GM18519 (cell line): ENCODE data around the gene TBX10.
"Not testable (repeated sequence)": the region's sequence is repeated elsewhere in the genome, so short reads cannot be mapped to it uniquely, and the experiment has no call there.

Experiments used
- ATAC-seq: cut with Tn5 transposase; IDR thresholded peaks from one replicate; pipeline ENCODE4 v1.9.1; 2021; ENCODE audit warnings: mild to moderate bottlenecking, moderate library complexity; ENCODE audit not compliant: unreplicated experiment, low FRiP score

Gene TBX10

GRCh38 chr11:67632982-67633755 is 6.4 kb downstream of the TBX10 start:
- no peak for ATAC-seq

GRCh38 chr11:67632175-67632981 is 7.2 kb downstream of the TBX10 start:
- ATAC-seq: no peak

- ATAC-seq: no peak
These were observed 7.7 kb downstream of the TBX10 start for GRCh38 chr11:67631853-67632174.

GRCh38 chr11:67631411-67631810 is 8.2 kb downstream of the TBX10 start:
- ATAC-seq: no peak

GRCh38 chr11:67630943-67631331 is 8.6 kb downstream of the TBX10 start:
- no peak for ATAC-seq

GRCh38 chr11:67630228-67630942 is 9.2 kb downstream of the TBX10 start:
- ATAC-seq: peak; percentile 31

GRCh38 chr11:67629386-67630227 is 10.0 kb downstream of the TBX10 start, which contains the start of gene NUDT8:
Gene NUDT8, minus strand, starts transcription at chr11:67629937. Its CDS starts 26 bp downstream, at chr11:67629911.
- ATAC-seq: peak; percentile 38

- ATAC-seq: no peak
These were observed 10.7 kb downstream of the TBX10 start for GRCh38 chr11:67628710-67629385.

- ATAC-seq: no peak
These were observed 11.5 kb downstream of the TBX10 start for GRCh38 chr11:67627812-67628624.

GRCh38 chr11:67627441-67627811 is 12.1 kb downstream of the TBX10 start:
- no peak for ATAC-seq

GRCh38 chr11:67626970-67627369 is 12.6 kb downstream of the TBX10 start:
- ATAC-seq: no peak

- ATAC-seq: not testable (repeated sequence)
These were observed 13.3 kb downstream of the TBX10 start for GRCh38 chr11:67626131-67626833.

- ATAC-seq: not testable (repeated sequence)
These were observed 15.8 kb downstream of the TBX10 start for GRCh38 chr11:67623795-67624194.

- not testable (repeated sequence) for ATAC-seq
These were observed 16.7 kb downstream of the TBX10 start for GRCh38 chr11:67622905-67623304.

GRCh38 chr11:67621928-67622327 is 17.6 kb downstream of the TBX10 start:
- ATAC-seq: not testable (repeated sequence)

GRCh38 chr11:67620621-67621020 is 18.9 kb downstream of the TBX10 start:
- not testable (repeated sequence) for ATAC-seq

- ATAC-seq: not testable (repeated sequence)
These were observed 19.6 kb downstream of the TBX10 start for GRCh38 chr11:67619683-67620618.
